SK-N-SH (cell line): ENCODE measurements around the gene MYO1B. TPM values are rescaled to one million over a fixed set of nuclear protein-coding genes. Genes with fewer than 3 reads are reported as not detected.

ENCODE experiments used
- CTCF ChIA-PET: fragments of 300-600, 350-600 bp; formaldehyde crosslinking; extraction: SDS; loops from one replicate; lab custom pipeline; 2021; lab: Yijun Ruan, JAX
- POLR2A ChIA-PET: fragments of 350-600 bp; sonication (Branson Sonifier 250); formaldehyde crosslinking; extraction: SDS; loops from one replicate; lab custom pipeline; 2020; ENCODE audit warnings: antibody characterized with exemption, inconsistent platforms; lab: Yijun Ruan, JAX
- DNase-seq: peaks from one replicate; pipeline ENCODE4 v3.0.0; 2012
- H2AFZ ChIP-seq: fragments of 200-600 bp; sonication (generic); 2 replicates; pipeline ENCODE4 v1.8.1; 2016; ENCODE audit warnings: antibody characterized with exemption, mild to moderate bottlenecking, low read depth
- H3F3A ChIP-seq: fragments of 200-600 bp; sonication (generic); replicated peaks from 2 replicates; pipeline ENCODE3; 2016; ENCODE audit warnings: antibody characterized with exemption, mild to moderate bottlenecking; ENCODE audit not compliant: insufficient read depth
- H3K27ac ChIP-seq, 2 experiments: fragments of 200-500 bp in 1 of 2; fragments of 200-600 bp in 1 of 2; sonication (Bioruptor generic) in 1 of 2; sonication (generic), shearing (Covaris generic) in 1 of 2; 2 replicates each; pipeline versions ENCODE4 v1.5.1 to v1.6.1; 2014 to 2016; ENCODE audit warnings: low read depth in 2 of 2, inconsistent platforms in 1 of 2, low read length in 1 of 2, mild to moderate bottlenecking in 1 of 2, mixed read lengths in 1 of 2
- H3K27me3 ChIP-seq: fragments of 200-600 bp; sonication (generic), shearing (Covaris generic); 2 replicates; pipeline ENCODE4 v1.6.1; 2016; ENCODE audit warnings: mixed run types; ENCODE audit not compliant: insufficient read depth
- H3K36me3 ChIP-seq, 2 experiments: fragments of 200-500 bp in 1 of 2; fragments of 200-600 bp in 1 of 2; sonication (Bioruptor generic) in 1 of 2; sonication (generic) in 1 of 2; replicated peaks in 1 of 2; 2 replicates each; pipeline versions ENCODE3 to v1.5.1; 2014 to 2016; ENCODE audit warnings: low read length in 1 of 2, mild to moderate bottlenecking in 1 of 2; ENCODE audit not compliant: insufficient read depth in 2 of 2, control insufficient read depth in 1 of 2
- H3K4me1 ChIP-seq, 2 experiments: fragments of 200-500 bp in 1 of 2; fragments of 200-600 bp in 1 of 2; sonication (Bioruptor generic) in 1 of 2; sonication (generic), shearing (Covaris generic) in 1 of 2; 2 replicates each; pipeline versions ENCODE4 v1.5.1 to v1.6.1; 2014 to 2016; ENCODE audit warnings: low read depth in 1 of 2, low read length in 1 of 2, mixed run types in 1 of 2; ENCODE audit not compliant: insufficient read depth in 2 of 2, control insufficient read depth in 1 of 2
- H3K4me2 ChIP-seq: fragments of 200-600 bp; sonication (generic), shearing (Covaris generic); 2 replicates; pipeline ENCODE4 v1.6.1; 2017; ENCODE audit warnings: mixed run types
- H3K4me3 ChIP-seq, 2 experiments: fragments of 200-500 bp in 1 of 2; fragments of 200-600 bp in 1 of 2; sonication (Bioruptor generic) in 1 of 2; sonication (generic), shearing (Covaris generic) in 1 of 2; 2 replicates each; pipeline versions ENCODE4 v1.5.1 to v1.8.1; 2014 to 2016; ENCODE audit warnings: low read depth in 2 of 2, inconsistent platforms in 1 of 2, low read length in 1 of 2, mild to moderate bottlenecking in 1 of 2, mixed read lengths in 1 of 2, moderate library complexity in 1 of 2
- H3K79me2 ChIP-seq: fragments of 200-600 bp; sonication (generic); 2 replicates; pipeline ENCODE4 v1.8.1; 2017; ENCODE audit warnings: mild to moderate bottlenecking; ENCODE audit not compliant: insufficient read depth
- H3K9ac ChIP-seq: fragments of 200-600 bp; sonication (generic); 2 replicates; pipeline ENCODE4 v1.6.1; 2017; ENCODE audit warnings: mixed run types
- H3K9me2 ChIP-seq: fragments of 200-600 bp; sonication (generic); 2 replicates; pipeline ENCODE4 v1.6.1; 2017; ENCODE audit warnings: mixed run types
- H3K9me3 ChIP-seq: fragments of 200-600 bp; sonication (generic); 2 replicates; pipeline ENCODE4 v1.6.1; 2017; ENCODE audit warnings: mixed run types, mild to moderate bottlenecking, moderate library complexity
- H4K20me1 ChIP-seq: fragments of 200-600 bp; sonication (generic); 2 replicates; pipeline ENCODE4 v1.6.1; 2017; ENCODE audit warnings: mild to moderate bottlenecking, mixed run types; ENCODE audit not compliant: insufficient read depth
- CHD2 ChIP-seq: fragments of 150-350 bp; IDR thresholded peaks from 2 replicates; pipeline ENCODE4 v1.6.1; 2018; ENCODE audit warnings: low read length; ENCODE audit not compliant: partially characterized antibody
- GABPA ChIP-seq: IDR thresholded peaks from 2 replicates; pipeline ENCODE4 v1.4.0; 2012; ENCODE audit warnings: low read depth, mild to moderate bottlenecking
- JUND ChIP-seq: IDR thresholded peaks from 2 replicates; pipeline ENCODE4 v1.4.0; 2012
- NFIC ChIP-seq: IDR thresholded peaks from 2 replicates; pipeline ENCODE4 v1.4.0; 2012; ENCODE audit warnings: borderline replicate concordance
- POLR2AphosphoS5 ChIP-seq: IDR thresholded peaks from 2 replicates; pipeline ENCODE4 v1.6.1; 2012; ENCODE audit warnings: low read depth, low read length
- RAD21 ChIP-seq: IDR thresholded peaks from 2 replicates; pipeline ENCODE4 v1.6.1; 2012; ENCODE audit warnings: mild to moderate bottlenecking, low read length
- RCOR1 ChIP-seq: fragments of 150-350 bp; IDR thresholded peaks from 2 replicates; pipeline ENCODE4 v1.6.1; 2017; ENCODE audit warnings: antibody characterized with exemption, low read length
- SIN3A ChIP-seq: IDR thresholded peaks from 2 replicates; pipeline ENCODE4 v1.6.1; 2012; ENCODE audit warnings: low read depth, mild to moderate bottlenecking, low read length, moderate library complexity, borderline replicate concordance
- TCF12 ChIP-seq: IDR thresholded peaks from 2 replicates; pipeline ENCODE4 v1.4.0; 2012
- TEAD4 ChIP-seq: IDR thresholded peaks from 2 replicates; pipeline ENCODE4 v1.4.0; 2012; ENCODE audit warnings: mild to moderate bottlenecking, borderline replicate concordance; ENCODE audit not compliant: insufficient read depth
- WGBS: methylation state at CpG from one replicate; pipeline ENCODE4 v1.1.6; 2017; ENCODE audit warnings: low lambda C conversion rate; 5-methylcytosine and 5-hydroxymethylcytosine counted together
- polyA plus RNA-seq, 3 experiments: library from polyadenylated mRNA; depleted of rRNA; stranded (reverse); fragments of >200 nt; gene quantifications; 2 replicates each; pipeline ENCODE4 v1.2.3, GENCODE V29; 2012
- TF ChIP-seq, protein P1 (sequence below): fragments of 150-350 bp; IDR thresholded peaks from 2 replicates; pipeline ENCODE4 v1.6.1; 2017; ENCODE audit warnings: antibody characterized with exemption, low read length, low read depth, borderline replicate concordance
- TF ChIP-seq, protein P2 (sequence below): fragments of 200-600 bp; sonication (generic); IDR thresholded peaks from 2 replicates; pipeline ENCODE4 v1.6.1; 2017; ENCODE audit warnings: antibody characterized with exemption, mild to moderate bottlenecking, moderate library complexity
- TF ChIP-seq, protein P3 (sequence below): IDR thresholded peaks from 2 replicates; pipeline ENCODE4 v1.4.0; 2012; ENCODE audit warnings: low read depth, borderline replicate concordance

The MYO1B gene
- polyA plus RNA-seq, 1 of the 3 experiments (the other 2 are of a cell fraction) = 20.2 TPM

DNA sequence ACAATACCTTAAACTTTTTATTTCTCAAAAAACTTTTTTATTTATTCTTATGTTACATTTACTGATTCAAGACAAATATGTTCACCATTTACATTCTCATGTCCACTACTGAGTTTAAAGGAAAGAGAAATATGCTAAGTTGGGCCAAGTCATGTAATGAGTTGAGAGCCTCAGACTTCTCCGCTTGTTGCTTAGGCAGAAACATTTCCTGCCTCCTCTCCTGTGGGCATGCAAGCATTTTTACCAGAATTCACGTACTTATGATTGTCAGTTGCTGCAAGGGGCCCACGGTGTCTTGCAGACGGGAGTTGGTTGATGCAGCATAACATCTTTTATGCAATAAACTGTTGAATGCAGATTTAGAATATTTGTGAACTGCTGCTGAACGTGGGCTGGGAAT is 51.8 kb downstream of the MYO1B start (continued):
- TF ChIP-seq, protein P1, sequence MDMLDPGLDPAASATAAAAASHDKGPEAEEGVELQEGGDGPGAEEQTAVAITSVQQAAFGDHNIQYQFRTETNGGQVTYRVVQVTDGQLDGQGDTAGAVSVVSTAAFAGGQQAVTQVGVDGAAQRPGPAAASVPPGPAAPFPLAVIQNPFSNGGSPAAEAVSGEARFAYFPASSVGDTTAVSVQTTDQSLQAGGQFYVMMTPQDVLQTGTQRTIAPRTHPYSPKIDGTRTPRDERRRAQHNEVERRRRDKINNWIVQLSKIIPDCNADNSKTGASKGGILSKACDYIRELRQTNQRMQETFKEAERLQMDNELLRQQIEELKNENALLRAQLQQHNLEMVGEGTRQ = no peak
- no peak for TF ChIP-seq JUND
- TF ChIP-seq POLR2AphosphoS5 = no peak
- no peak for TF ChIP-seq NFIC

DNA sequence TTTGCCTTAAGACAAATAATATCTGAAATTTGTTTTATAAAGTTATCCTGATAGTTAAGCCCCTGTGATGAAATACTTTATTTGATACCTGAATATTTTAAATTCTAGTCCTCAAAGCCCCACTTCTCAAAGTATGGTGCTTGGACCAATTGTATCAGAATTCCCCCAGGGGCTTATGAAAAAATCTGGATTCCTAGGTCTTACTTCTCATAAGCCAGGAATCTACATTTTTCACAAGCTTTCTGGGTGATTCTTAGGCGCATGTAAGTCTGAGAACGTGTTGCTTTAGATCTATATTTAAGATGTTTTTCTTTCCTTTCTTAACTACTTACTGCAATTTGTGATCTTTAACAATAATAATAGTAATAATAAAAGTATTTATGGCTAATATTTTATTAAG is 53.1 kb downstream of the MYO1B start:
- no peak overlapping the region for H2AFZ ChIP-seq
- WGBS = 85% methylated on average over 2 of the region's 2 CpGs
- no peak overlapping the region for H3K4me3 ChIP-seq
- DNase-seq = no peak
- peaks cover 27% of the 10 kb centered on the region for H3K79me2 ChIP-seq
- H3K9me3 ChIP-seq = no peaks in the 10 kb centered on the region
- no peak overlapping the region for H3K4me2 ChIP-seq
- no peak overlapping the region for H3K9ac ChIP-seq
- H3K9me2 ChIP-seq = no peaks in the 10 kb centered on the region
- H3F3A ChIP-seq = no peaks in the 10 kb centered on the region
- H4K20me1 ChIP-seq = no peaks in the 10 kb centered on the region
- TF ChIP-seq TCF12 (no peak), GABPA (no peak), TEAD4 (no peak), RCOR1 (no peak), JUND (no peak)
- TF ChIP-seq, protein P1 = no peak
- TF ChIP-seq, protein P2, sequence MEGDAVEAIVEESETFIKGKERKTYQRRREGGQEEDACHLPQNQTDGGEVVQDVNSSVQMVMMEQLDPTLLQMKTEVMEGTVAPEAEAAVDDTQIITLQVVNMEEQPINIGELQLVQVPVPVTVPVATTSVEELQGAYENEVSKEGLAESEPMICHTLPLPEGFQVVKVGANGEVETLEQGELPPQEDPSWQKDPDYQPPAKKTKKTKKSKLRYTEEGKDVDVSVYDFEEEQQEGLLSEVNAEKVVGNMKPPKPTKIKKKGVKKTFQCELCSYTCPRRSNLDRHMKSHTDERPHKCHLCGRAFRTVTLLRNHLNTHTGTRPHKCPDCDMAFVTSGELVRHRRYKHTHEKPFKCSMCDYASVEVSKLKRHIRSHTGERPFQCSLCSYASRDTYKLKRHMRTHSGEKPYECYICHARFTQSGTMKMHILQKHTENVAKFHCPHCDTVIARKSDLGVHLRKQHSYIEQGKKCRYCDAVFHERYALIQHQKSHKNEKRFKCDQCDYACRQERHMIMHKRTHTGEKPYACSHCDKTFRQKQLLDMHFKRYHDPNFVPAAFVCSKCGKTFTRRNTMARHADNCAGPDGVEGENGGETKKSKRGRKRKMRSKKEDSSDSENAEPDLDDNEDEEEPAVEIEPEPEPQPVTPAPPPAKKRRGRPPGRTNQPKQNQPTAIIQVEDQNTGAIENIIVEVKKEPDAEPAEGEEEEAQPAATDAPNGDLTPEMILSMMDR = no peak
- POLR2A ChIA-PET = no interaction called here
- peaks cover 0 to 2% of the 10 kb centered on the region in 2 experiments; a peak in 1 of 4 replicates for H3K4me1 ChIP-seq
- CTCF ChIA-PET = interaction anchor here (1.0 to 1.9 kb wide), 4 partner anchors 27 to 202 kb away, joined by 4 to 6 read pairs (median 4); no protein-coding TSS in a partner anchor
- no peak overlapping the region for H3K27ac ChIP-seq
- H3K27me3 ChIP-seq = no peaks in the 10 kb centered on the region
- H3K36me3 ChIP-seq = peaks cover 0 to 8% of the 10 kb centered on the region in 2 experiments

DNA sequence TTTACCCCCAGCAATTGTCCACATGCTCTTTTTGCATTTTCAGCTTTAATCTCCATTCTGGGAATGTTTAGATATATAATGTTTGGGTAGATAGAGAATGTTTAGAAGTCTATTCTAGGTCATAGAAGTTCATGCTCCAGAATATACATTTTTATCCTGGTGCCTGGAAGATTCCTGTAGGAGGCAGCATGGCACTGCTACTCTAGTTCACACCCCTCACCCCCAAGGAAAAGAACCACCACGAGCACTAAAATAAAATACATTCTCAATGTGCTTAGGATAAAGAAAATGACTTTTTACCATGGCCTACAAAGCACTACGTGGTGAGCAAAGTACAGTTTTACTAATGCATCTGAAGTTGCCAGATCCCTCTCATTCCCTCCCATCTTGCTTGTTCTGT is 53.8 kb downstream of the MYO1B start:
- CTCF ChIA-PET = interaction anchor here (1.0 to 1.9 kb wide), 5 partner anchors 27 to 202 kb away, joined by 4 to 6 read pairs (median 5); no protein-coding TSS in a partner anchor
- TF ChIP-seq RAD21 (peak; percentile 47), SIN3A (no peak), CHD2 (no peak)
- TF ChIP-seq, protein P3, sequence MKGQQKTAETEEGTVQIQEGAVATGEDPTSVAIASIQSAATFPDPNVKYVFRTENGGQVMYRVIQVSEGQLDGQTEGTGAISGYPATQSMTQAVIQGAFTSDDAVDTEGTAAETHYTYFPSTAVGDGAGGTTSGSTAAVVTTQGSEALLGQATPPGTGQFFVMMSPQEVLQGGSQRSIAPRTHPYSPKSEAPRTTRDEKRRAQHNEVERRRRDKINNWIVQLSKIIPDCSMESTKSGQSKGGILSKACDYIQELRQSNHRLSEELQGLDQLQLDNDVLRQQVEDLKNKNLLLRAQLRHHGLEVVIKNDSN = no peak
- TF ChIP-seq, protein P2 = peak; percentile 36
- H2AFZ ChIP-seq = no peak overlapping the region
- 50% methylated on average over 2 of the region's 2 CpGs for WGBS
- H3K27me3 ChIP-seq = no peaks in the 10 kb centered on the region
- DNase-seq = no peak
- POLR2A ChIA-PET = no interaction called here
- no peak overlapping the region for H3K4me3 ChIP-seq
- H3F3A ChIP-seq = no peaks in the 10 kb centered on the region
- H3K9me2 ChIP-seq = no peaks in the 10 kb centered on the region
- no peak overlapping the region for H3K4me2 ChIP-seq
- no peaks in the 10 kb centered on the region for H4K20me1 ChIP-seq
- H3K4me1 ChIP-seq = peaks cover 0 to 2% of the 10 kb centered on the region in 2 experiments; a peak in 1 of 4 replicates
- no peak overlapping the region for H3K9ac ChIP-seq
- H3K27ac ChIP-seq = no peak overlapping the region
- no peaks in the 10 kb centered on the region for H3K9me3 ChIP-seq
- peaks cover 26% of the 10 kb centered on the region for H3K79me2 ChIP-seq
- peaks cover 0 to 8% of the 10 kb centered on the region in 2 experiments for H3K36me3 ChIP-seq
